Stimulated activated CD4-positive, alpha-beta T cell treated with anti-CD3 and anti-CD28 coated beads, TNF-alpha, amount 100 ng/mL, for 24 hours (primary cell): Measurements from ENCODE around the gene HSPG2.
"Not testable (repeated sequence)": the region's sequence is repeated elsewhere in the genome, so short reads cannot be mapped to it uniquely, and the experiment has no call there.

Experiments used
- DNase-seq, 3 experiments: peaks; one replicate each; pipeline ENCODE4 v3.0.0-alpha.2; 2020; ENCODE audit warnings: low read depth in 3 of 3

The HSPG2 gene

GRCh38 chr1:21932127-21932526, 5.0 kb downstream of the HSPG2 start:
- DNase-seq = no peak

GRCh38 chr1:21931171-21932093, 5.7 kb downstream of the HSPG2 start:
- DNase-seq = no peak

GRCh38 chr1:21930629-21931170, 6.4 kb downstream of the HSPG2 start:
- DNase-seq = no peak

DNA sequence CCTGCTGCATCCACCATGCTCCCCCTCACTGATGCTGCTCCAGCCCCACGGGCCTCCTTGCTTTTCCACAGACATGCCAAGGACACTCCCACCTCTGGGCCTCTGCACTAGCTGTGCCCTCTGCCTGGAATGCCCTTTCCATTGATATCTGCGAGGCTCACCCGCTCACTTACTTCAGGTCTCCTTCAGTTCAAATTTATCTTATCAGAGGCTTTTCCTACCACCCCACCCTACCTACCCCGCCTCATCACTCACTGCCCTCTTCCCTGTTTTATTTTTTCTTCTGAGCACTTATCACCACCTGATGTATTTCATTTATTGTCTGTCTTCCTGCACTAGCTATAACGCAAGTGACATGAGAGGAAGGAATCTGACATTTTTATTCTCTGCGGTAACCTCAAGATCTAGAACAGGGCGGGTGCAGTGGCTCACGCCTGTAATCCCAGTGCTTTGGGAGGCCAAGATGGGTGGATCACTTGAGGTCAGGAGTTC, 7.0 kb downstream of the HSPG2 start:
- no peak for DNase-seq

DNA sequence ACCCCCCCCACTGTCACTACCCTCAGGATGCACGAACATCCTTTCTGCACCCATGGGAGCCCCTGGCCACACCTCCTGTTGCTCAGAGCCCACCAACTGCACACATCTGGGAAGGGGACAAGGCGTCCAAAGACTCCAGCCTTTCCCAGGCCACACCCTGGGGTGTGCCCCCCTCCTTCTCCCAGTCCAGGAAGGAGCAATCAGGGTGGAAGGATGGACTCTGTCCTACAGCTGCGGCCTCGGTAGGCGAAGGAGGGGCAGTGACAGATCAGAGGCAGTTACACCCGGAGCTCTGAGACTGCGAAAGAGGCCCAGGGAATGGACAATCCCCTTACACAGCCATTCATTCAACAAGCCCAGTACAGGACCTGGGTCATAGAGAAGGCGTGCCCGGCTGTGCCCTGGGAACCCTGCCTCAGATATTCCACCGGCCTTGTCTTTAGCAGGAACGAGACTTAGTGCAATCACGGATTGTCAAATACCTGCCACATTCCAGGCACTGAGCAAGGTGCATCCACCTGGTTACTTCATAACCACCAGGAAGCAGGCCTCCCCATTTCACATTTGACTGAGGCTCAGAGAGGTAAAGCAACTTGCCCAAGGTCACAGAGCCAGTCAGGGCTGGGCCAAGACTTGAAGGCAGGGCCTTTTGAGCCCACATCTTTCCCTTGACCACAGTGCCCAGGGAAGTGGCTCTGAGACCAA, 9.4 kb downstream of the HSPG2 start:
- DNase-seq = no peak

DNA sequence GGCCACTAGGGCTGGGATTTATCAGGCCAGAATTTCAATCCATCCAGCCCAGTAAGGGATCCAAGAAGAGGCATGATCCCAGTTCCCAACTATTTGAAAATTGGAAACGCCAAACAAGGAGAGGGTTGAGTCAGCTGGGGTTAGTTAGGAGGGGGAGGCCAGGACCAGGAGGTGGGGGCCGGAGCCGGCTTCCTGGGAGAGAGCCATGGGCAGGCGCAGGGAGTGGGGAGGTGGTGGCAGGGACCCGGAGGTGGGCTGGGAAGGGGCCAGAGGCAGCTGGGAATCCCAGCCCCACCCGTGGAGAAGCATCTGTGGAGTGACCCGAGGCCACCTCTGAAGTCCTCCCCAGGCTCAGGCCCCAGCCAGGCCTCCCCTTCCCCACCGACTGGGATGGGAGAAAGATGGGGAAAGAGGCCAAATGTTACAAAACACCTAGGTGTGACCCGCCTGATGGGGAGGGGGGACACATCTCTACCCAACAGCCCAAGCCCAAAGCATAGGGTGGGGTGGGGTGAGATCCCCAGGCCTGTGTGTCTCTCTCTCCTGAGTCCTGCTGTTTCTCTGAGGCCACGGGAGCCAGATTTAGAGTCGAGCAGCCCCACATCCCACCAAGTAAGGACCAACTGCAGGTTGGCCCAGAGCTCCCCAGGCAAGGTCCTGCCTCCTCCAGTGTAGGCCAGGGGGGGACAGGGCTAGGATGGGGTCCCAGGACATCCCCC, 10.1 kb downstream of the HSPG2 start:
- no peak for DNase-seq

DNA sequence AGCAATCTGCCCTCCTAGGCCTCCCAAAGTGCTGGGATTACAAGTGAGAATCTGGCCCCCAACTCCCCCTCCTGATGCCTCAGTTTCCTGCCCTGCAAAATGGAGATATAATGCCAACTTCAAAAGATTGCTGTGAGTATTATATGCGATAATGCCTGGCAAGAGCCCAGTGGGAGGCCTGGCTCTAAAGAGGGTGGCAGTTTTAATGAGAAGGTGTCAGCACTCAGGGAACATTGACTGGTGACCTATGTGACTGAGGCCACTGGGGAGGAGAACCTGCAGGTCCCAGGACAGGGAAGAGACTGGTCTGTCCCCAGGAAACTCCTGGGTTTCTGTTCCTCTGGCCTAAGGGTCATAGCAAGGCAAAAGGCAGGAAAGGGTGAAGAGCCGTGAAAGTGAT, 11.0 kb downstream of the HSPG2 start:
- no peak for DNase-seq

GRCh38 chr1:21925334-21925940, 11.7 kb downstream of the HSPG2 start:
- no peak for DNase-seq

- no peak for DNase-seq
Measured at GRCh38 chr1:21924503-21925005, 12.6 kb downstream of the HSPG2 start.

DNA sequence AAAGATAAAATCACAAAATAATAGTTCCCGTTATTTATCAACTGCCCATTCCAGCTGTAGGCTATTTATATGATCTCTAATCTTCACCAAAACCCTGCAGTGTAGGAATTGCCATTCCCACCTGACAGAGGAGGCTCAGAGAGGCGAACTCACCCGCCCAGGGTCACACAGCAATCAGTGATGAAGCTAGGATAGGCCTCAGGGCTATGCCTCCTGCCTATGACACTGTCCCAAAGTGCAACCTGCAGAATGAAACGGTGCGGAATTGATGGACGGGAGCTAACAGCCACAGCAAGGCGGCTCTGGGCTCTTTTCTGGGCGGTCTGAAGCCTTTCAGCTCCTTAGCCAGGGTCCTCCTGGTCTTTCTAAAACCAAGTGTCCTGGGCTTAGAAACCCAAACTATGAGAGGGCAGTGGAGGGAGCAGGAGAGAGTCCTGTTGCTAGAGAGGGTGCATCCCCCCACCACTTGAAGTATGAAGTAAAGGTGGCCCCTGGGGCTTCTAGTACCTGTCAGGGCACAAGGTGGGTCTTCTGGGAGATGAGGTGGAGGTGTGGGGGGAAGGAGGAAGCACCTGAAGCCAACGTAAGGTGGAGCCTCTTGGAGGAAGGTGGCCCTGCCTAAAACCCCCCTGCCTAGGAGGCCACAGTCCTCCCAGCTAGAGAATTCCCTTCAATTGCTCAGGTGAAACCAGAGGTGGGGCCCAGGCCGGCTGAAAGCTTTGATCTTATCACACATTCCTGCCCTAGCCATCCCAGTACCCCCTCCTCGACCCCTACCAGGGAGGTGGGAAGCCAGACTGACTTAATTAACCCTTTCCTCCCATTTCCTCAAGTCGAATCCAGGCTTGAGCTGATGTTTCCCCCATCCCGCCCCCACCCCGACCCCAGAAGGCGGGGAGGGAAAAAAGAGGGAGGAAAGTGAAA, 14.8 kb downstream of the HSPG2 start:
- no peak for DNase-seq

GRCh38 chr1:21921100-21921875, 15.8 kb downstream of the HSPG2 start:
- DNase-seq = no peak

DNA sequence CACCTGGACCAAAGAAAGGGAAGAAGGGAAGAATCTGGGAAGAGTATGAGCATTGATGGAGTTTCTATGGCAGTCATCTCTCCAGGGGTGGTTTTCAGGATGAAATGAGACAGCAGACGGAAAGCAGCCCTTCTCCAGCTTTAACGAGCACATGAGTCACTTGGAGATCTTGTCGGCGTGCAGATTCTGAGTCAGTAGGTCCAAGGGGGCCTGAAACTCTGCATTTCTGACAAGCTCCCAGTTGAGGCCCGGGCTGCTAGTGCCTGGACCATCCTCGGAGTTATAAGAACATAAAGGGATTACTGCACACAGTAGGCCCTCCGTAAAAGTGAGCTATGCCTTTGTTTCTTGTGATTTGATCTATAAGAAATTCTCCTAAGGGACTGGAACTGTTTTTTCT, 17.6 kb downstream of the HSPG2 start:
- DNase-seq = no peak

DNA sequence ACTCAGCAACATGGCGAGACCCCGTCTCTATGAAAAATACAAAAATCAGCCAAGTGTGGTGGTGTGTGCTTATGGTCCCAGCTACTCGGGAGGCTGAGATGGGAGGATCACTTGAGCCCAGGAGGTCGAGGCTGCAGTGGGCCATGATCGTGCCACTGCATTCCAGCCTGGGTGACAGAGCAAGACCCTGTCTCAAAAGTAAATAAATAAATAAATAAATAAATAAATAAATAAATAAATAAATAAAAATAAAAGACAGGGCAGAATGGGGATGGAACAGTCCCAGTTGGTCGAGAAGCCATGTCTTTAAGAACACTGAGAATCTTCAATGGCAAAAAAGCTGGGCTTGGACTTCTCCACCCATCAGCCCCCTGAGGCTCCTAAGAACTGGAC, 19.9 kb downstream of the HSPG2 start:
- not testable (repeated sequence) for DNase-seq

- no peak for DNase-seq
Measured at GRCh38 chr1:21916447-21917238, 20.5 kb downstream of the HSPG2 start.

GRCh38 chr1:21914880-21915640, 22.1 kb downstream of the HSPG2 start:
- DNase-seq = no peak

DNA sequence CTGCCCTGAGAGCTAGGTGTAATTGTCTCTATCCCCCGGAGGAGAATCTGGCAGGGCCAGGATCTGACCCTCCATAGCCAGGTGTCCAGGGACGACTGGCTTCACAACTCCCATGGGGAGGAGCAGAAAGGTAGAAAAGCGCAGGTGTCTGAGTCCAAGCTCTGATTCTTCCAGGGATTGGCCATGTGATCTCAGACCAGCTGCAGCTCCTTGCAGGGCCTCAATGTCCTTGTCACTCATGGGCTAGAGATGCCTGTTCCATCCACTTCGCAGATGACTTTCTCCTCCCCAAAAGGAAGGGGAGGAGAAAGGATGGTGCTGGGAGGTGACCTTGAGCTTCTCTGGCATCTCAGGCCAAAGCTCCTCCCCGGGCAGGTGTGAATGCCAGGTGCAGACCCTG, 22.7 kb downstream of the HSPG2 start:
- DNase-seq = no peak

GRCh38 chr1:21913763-21914162, 23.3 kb downstream of the HSPG2 start:
- DNase-seq = no peak

DNA sequence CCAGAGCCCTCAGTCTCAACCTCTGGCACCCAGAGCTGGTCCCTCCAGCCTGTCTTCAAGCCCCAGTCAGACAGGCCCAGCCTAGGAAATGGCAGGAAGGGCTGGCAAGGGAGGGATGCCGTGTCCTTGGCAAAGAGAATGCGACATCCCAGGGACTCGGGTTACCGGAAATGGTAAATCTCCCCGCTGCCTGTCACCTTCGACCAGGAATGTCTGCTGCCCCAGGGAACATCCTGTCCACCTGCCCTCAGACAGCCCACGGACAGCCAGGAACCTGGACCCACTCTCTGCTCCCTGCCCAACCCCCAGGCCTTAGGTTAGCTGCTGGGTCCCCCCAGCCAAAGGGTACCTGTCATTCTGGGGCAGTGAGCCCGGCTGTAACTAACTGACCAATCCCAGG, 23.9 kb downstream of the HSPG2 start:
- no peak for DNase-seq
